ENCODE results near the gene HIRIP3. TPM values are rescaled to one million over a fixed set of nuclear protein-coding genes. Genes with fewer than 3 reads are reported as not detected.

Gene HIRIP3
- total and polyA plus RNA-seq, 2 of the 13 experiments (the other 11 are each of a cell fraction or from before 2014, with no cell fraction given), result 12.6 to 17.2 TPM

DNA sequence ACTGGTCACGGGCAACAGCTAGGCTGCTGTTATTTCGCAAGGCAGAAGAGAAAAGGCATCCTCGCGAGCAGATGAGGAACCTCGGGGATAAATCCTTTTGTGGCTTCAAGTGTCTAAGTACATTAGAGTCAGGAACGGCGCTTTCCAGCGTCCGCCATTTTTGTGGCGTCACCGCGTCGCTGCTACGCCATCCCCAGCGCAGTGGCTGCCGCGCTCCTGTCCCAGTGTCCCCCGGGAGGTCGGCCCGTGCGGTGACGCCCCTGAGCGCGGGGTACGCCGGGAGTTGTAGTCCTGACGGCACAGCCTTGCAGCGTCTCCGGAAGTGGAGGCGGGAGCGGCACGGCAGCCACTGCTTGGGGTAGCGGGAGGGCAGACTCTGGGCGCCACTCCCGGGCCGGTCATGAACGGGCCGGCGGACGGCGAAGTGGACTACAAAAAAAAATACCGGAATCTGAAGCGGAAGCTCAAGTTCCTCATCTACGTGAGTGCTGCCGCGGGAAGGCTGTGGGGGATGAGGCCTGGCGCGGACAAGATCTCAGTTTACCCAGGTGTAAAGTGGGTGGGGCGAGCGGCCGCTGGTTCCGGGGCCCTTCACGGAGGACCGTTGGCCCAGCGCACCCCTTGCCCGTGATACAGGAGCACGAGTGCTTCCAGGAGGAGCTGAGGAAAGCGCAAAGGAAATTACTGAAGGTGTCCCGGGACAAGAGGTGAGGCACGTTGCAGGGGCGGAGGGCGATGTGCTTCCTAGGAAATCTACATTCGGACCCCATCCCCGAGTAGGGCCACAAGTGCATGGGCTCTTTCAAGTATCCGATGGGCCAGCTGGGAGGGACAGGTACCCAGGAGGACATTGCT lies 721 bp upstream of the HIRIP3 start, which contains the start of gene INO80E (continued):
- TF ChIP-seq KLF13 (CRISPR knock-in tag; IDR thresholded peaks at IDR 0.05) (no peak), GABPB1 (CRISPR knock-in tag; IDR thresholded peaks at IDR 0.05) (peak; percentile 97), ATF7 (IDR thresholded peaks at IDR 0.05) (0 out of 2 replicates have a peak, but pooled peaks have one; percentile 7), ATF7 (CRISPR knock-in tag; IDR thresholded peaks at IDR 0.05) (peak; percentile 72; the same call in 1 of the 2 replicates), SRY (CRISPR knock-in tag; IDR thresholded peaks at IDR 0.05) (0 out of 2 replicates have a peak, but pooled peaks have one; percentile 17), ZFP62 (CRISPR knock-in tag; IDR thresholded peaks at IDR 0.05) (peak; percentile 91), NFIC (IDR thresholded peaks at IDR 0.05; ENCODE audit: low read length) (0 out of 2 replicates have a peak, but pooled peaks have one; percentile 46), ZNF12 (CRISPR knock-in tag; IDR thresholded peaks at IDR 0.05) (peak; percentile 54; the same call in 1 of the 2 replicates), FOXC1 (CRISPR knock-in tag; IDR thresholded peaks at IDR 0.05; ENCODE audit: borderline replicate concordance) (peak; percentile 69), ZNF878 (CRISPR knock-in tag; IDR thresholded peaks at IDR 0.05) (no peak), MED1 (CRISPR knock-in tag; IDR thresholded peaks at IDR 0.05) (peak; percentile 79), SOX6 (IDR thresholded peaks at IDR 0.05) (no peak), SOX6 (CRISPR knock-in tag; IDR thresholded peaks at IDR 0.05) (peak; percentile 51), ZNF292 (CRISPR knock-in tag; IDR thresholded peaks at IDR 0.05; ENCODE audit: borderline replicate concordance, low read depth) (0 out of 2 replicates have a peak, but pooled peaks have one; percentile 29), ZFYVE20 (CRISPR knock-in tag; IDR thresholded peaks at IDR 0.05; ENCODE audit: borderline replicate concordance, low read depth) (no peak), ZBTB7A (CRISPR knock-in tag; IDR thresholded peaks at IDR 0.05) (no peak), ZNF331 (CRISPR knock-in tag; IDR thresholded peaks at IDR 0.05) (peak; percentile 82), ZNF160 (CRISPR knock-in tag; IDR thresholded peaks at IDR 0.05) (peak; percentile 8; the same call in 1 of the 2 replicates), ELF3 (CRISPR knock-in tag; IDR thresholded peaks at IDR 0.05) (peak; percentile 86), NR2C2 (CRISPR knock-in tag; IDR thresholded peaks at IDR 0.05; ENCODE audit: borderline replicate concordance) (peak; percentile 95), ZSCAN31 (CRISPR knock-in tag; IDR thresholded peaks at IDR 0.05; ENCODE audit: low read depth) (peak; percentile 82; the same call in 1 of the 2 replicates)
- TF ChIP-seq, protein P1, sequence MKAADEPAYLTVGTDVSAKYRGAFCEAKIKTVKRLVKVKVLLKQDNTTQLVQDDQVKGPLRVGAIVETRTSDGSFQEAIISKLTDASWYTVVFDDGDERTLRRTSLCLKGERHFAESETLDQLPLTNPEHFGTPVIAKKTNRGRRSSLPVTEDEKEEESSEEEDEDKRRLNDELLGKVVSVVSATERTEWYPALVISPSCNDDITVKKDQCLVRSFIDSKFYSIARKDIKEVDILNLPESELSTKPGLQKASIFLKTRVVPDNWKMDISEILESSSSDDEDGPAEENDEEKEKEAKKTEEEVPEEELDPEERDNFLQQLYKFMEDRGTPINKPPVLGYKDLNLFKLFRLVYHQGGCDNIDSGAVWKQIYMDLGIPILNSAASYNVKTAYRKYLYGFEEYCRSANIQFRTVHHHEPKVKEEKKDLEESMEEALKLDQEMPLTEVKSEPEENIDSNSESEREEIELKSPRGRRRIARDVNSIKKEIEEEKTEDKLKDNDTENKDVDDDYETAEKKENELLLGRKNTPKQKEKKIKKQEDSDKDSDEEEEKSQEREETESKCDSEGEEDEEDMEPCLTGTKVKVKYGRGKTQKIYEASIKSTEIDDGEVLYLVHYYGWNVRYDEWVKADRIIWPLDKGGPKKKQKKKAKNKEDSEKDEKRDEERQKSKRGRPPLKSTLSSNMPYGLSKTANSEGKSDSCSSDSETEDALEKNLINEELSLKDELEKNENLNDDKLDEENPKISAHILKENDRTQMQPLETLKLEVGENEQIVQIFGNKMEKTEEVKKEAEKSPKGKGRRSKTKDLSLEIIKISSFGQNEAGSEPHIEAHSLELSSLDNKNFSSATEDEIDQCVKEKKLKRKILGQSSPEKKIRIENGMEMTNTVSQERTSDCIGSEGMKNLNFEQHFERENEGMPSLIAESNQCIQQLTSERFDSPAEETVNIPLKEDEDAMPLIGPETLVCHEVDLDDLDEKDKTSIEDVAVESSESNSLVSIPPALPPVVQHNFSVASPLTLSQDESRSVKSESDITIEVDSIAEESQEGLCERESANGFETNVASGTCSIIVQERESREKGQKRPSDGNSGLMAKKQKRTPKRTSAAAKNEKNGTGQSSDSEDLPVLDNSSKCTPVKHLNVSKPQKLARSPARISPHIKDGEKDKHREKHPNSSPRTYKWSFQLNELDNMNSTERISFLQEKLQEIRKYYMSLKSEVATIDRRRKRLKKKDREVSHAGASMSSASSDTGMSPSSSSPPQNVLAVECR (CRISPR knock-in tag; IDR thresholded peaks at IDR 0.05; ENCODE audit: borderline replicate concordance), result peak; percentile 98; the same call in 1 of the 2 replicates
- TF ChIP-seq, protein P2, sequence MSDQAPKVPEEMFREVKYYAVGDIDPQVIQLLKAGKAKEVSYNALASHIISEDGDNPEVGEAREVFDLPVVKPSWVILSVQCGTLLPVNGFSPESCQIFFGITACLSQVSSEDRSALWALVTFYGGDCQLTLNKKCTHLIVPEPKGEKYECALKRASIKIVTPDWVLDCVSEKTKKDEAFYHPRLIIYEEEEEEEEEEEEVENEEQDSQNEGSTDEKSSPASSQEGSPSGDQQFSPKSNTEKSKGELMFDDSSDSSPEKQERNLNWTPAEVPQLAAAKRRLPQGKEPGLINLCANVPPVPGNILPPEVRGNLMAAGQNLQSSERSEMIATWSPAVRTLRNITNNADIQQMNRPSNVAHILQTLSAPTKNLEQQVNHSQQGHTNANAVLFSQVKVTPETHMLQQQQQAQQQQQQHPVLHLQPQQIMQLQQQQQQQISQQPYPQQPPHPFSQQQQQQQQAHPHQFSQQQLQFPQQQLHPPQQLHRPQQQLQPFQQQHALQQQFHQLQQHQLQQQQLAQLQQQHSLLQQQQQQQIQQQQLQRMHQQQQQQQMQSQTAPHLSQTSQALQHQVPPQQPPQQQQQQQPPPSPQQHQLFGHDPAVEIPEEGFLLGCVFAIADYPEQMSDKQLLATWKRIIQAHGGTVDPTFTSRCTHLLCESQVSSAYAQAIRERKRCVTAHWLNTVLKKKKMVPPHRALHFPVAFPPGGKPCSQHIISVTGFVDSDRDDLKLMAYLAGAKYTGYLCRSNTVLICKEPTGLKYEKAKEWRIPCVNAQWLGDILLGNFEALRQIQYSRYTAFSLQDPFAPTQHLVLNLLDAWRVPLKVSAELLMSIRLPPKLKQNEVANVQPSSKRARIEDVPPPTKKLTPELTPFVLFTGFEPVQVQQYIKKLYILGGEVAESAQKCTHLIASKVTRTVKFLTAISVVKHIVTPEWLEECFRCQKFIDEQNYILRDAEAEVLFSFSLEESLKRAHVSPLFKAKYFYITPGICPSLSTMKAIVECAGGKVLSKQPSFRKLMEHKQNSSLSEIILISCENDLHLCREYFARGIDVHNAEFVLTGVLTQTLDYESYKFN (CRISPR knock-in tag; conservative IDR thresholded peaks at IDR 0.05), result peak; percentile 63

Data from HepG2 (cell line).